SK-N-SH treated with all-trans-retinoic acid at 6 μM for 48 hours (cell line): Measurements from ENCODE around the gene JSRP1.

Experiments used
- ATAC-seq: fragments of 200-7000 bp; cut with Tn5 transposase; 3 replicates; pipeline ENCODE4 v1.9.1; 2020; ENCODE audit warnings: mild to moderate bottlenecking, moderate library complexity
- ARNTL ChIP-seq: fragments of 450-650 bp; formaldehyde crosslinking; IDR thresholded peaks from 2 replicates; pipeline ENCODE4 v1.5.0; 2020; ENCODE audit warnings: low read depth, mild to moderate bottlenecking, moderate library complexity, borderline replicate concordance
- CSDC2 ChIP-seq: fragments of 250-450 bp; sonication (Bioruptor Pico); IDR thresholded peaks from 2 replicates; pipeline ENCODE4 v1.5.0; 2020; ENCODE audit warnings: mild to moderate bottlenecking, moderate library complexity
- ESRRG ChIP-seq: fragments of 250-450 bp; sonication (Bioruptor Pico); IDR thresholded peaks from 2 replicates; pipeline ENCODE4 v1.6.1; 2021; ENCODE audit warnings: mild to moderate bottlenecking
- GLIS3 ChIP-seq: fragments of 250-450 bp; sonication (Bioruptor Pico); IDR thresholded peaks from 2 replicates; pipeline ENCODE4 v1.5.0; 2020; ENCODE audit warnings: mild to moderate bottlenecking, moderate library complexity
- ISL1 ChIP-seq: fragments of 250-450 bp; sonication (Bioruptor Pico); IDR thresholded peaks from 2 replicates; pipeline ENCODE4 v2.1.2; 2022; ENCODE audit warnings: mild to moderate bottlenecking, moderate library complexity
- OSR1 ChIP-seq: fragments of 250-450 bp; sonication (Bioruptor Pico); IDR thresholded peaks from 2 replicates; pipeline ENCODE4 v1.8.0; 2022; ENCODE audit warnings: moderate library complexity, mild to moderate bottlenecking, inconsistent platforms
- PPARA ChIP-seq: fragments of 250-450 bp; sonication (Bioruptor Pico); IDR thresholded peaks from 2 replicates; pipeline ENCODE4 v1.5.0; 2020; ENCODE audit warnings: mild to moderate bottlenecking, borderline replicate concordance
- RARB ChIP-seq: fragments of 250-450 bp; sonication (Bioruptor Pico); IDR thresholded peaks from 2 replicates; pipeline ENCODE4 v1.8.0; 2021; ENCODE audit warnings: mild to moderate bottlenecking, moderate library complexity
- SNAI2 ChIP-seq: fragments of 250-450 bp; sonication (Bioruptor Pico); IDR thresholded peaks from 2 replicates; pipeline ENCODE4 v1.5.0; 2020; ENCODE audit warnings: mild to moderate bottlenecking, moderate library complexity
- TCF4 ChIP-seq: fragments of 250-450 bp; sonication (Bioruptor Pico); IDR thresholded peaks from 2 replicates; pipeline ENCODE4 v1.8.0; 2021; ENCODE audit warnings: mild to moderate bottlenecking, moderate library complexity, borderline replicate concordance
- TOX ChIP-seq: fragments of 250-450 bp; sonication (Bioruptor Pico); IDR thresholded peaks from 2 replicates; pipeline ENCODE4 v1.8.0; 2021; ENCODE audit warnings: mild to moderate bottlenecking, moderate library complexity, borderline replicate concordance
- ZC3H10 ChIP-seq: fragments of 250-450 bp; sonication (Bioruptor Pico); IDR thresholded peaks from 2 replicates; pipeline ENCODE4 v1.5.1; 2021; ENCODE audit warnings: mild to moderate bottlenecking, moderate library complexity
- ZFP3 ChIP-seq: fragments of 250-450 bp; sonication (Bioruptor Pico); IDR thresholded peaks from 2 replicates; pipeline ENCODE4 v1.5.0; 2020; ENCODE audit warnings: mild to moderate bottlenecking, moderate library complexity
- ZFP30 ChIP-seq: fragments of 450-650 bp; formaldehyde crosslinking; IDR thresholded peaks from 2 replicates; pipeline ENCODE4 v1.5.0; 2022; ENCODE audit warnings: mild to moderate bottlenecking, moderate library complexity
- ZNF565 ChIP-seq: fragments of 450-650 bp; formaldehyde crosslinking; conservative IDR thresholded peaks from 2 replicates; pipeline ENCODE4 v1.5.0; 2020; ENCODE audit warnings: low read depth, mild to moderate bottlenecking, moderate library complexity
- ZNF70 ChIP-seq: fragments of 450-650 bp; formaldehyde crosslinking; IDR thresholded peaks from 2 replicates; pipeline ENCODE4 v1.5.0; 2020; ENCODE audit warnings: mild to moderate bottlenecking, moderate library complexity
- ZNF8 ChIP-seq: fragments of 450-650 bp; formaldehyde crosslinking; IDR thresholded peaks from 2 replicates; pipeline ENCODE4 v1.5.0; 2020; ENCODE audit warnings: mild to moderate bottlenecking, moderate library complexity
- TF ChIP-seq, protein P1 (sequence below): fragments of 250-450 bp; sonication (Bioruptor Pico); IDR thresholded peaks from 2 replicates; pipeline ENCODE4 v1.5.1; 2020; ENCODE audit warnings: low read depth, mild to moderate bottlenecking, moderate library complexity
- TF ChIP-seq, protein P2 (sequence below): fragments of 250-450 bp; sonication (Bioruptor Pico); IDR thresholded peaks from 2 replicates; pipeline ENCODE4 v1.8.0; 2020; ENCODE audit warnings: mild to moderate bottlenecking, moderate library complexity, borderline replicate concordance
- TF ChIP-seq, protein P3 (sequence below): fragments of 250-450 bp; sonication (Bioruptor Pico); IDR thresholded peaks from 2 replicates; pipeline ENCODE4 v1.5.0; 2020; ENCODE audit warnings: mild to moderate bottlenecking, moderate library complexity
- TF ChIP-seq, protein P4 (sequence below): fragments of 250-450 bp; sonication (Bioruptor Pico); IDR thresholded peaks from 2 replicates; pipeline ENCODE4 v1.5.1; 2021; ENCODE audit warnings: mild to moderate bottlenecking, moderate library complexity
- TF ChIP-seq, protein P5 (sequence below): fragments of 250-450 bp; sonication (Bioruptor Pico); IDR thresholded peaks from 2 replicates; pipeline ENCODE4 v1.8.0; 2021; ENCODE audit warnings: low read depth, mild to moderate bottlenecking, moderate library complexity, borderline replicate concordance

The JSRP1 gene

DNA sequence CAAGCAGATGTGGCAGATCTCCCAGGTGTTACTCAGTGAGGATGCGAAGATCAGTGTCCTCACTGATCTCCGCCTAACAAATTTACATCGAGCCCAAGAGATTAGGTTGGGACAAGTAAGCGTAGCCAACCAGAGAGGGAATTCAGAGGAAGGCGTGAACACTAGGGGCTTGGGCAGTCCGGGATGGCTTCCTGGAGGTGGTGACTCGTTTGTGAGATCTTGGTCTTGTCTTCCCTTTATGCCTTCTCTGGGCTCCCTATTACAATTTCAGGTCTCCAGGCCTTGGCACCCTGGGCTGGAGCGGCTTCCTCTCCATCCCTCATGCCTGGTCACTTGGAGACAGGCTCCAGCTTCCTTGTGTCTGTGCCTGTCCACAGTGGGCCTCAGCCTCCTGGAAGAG is 13.4 kb downstream of the JSRP1 start:
- ATAC-seq, result no peak
- TF ChIP-seq RARB, result no peak
- no peak for TF ChIP-seq TCF4 (CRISPR knock-in tag)
- TF ChIP-seq ZNF8, result no peak
- TF ChIP-seq ZFP3 (CRISPR knock-in tag), result no peak
- no peak for TF ChIP-seq TOX
- TF ChIP-seq, all 23 proteins: peak for 0

DNA sequence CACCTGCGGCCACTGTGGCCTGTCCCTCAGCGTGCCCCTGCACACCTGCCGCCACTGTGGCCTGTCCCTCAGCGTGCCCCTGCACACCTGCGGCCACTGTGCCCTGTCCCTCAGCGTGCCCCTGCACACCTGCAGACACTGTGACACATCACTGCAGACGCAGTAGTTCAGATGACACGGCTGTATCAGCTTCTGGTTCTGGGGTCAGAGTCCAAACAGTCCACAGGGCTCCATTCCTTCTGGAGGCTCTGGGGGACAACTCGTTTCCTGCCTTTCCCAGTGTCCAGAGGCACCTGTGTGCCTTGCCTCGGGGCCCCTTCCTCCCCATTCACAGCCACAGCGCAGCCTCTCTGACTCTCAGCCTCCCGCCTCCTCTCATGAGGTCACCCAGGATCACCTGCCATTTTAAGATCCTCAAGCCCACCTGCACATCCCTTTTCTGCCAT is 14.1 kb downstream of the JSRP1 start:
- TF ChIP-seq ZNF8, result no peak
- TF ChIP-seq, protein P1, sequence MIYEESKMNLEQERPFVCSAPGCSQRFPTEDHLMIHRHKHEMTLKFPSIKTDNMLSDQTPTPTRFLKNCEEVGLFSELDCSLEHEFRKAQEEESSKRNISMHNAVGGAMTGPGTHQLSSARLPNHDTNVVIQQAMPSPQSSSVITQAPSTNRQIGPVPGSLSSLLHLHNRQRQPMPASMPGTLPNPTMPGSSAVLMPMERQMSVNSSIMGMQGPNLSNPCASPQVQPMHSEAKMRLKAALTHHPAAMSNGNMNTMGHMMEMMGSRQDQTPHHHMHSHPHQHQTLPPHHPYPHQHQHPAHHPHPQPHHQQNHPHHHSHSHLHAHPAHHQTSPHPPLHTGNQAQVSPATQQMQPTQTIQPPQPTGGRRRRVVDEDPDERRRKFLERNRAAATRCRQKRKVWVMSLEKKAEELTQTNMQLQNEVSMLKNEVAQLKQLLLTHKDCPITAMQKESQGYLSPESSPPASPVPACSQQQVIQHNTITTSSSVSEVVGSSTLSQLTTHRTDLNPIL, result no peak
- no peak for TF ChIP-seq CSDC2 (CRISPR knock-in tag)
- no peak for TF ChIP-seq ZFP3 (CRISPR knock-in tag)
- no peak for TF ChIP-seq ZFP30 (CRISPR knock-in tag)
- no peak for TF ChIP-seq ZC3H10 (CRISPR knock-in tag)
- no peak for TF ChIP-seq ESRRG (CRISPR knock-in tag)
- TF ChIP-seq GLIS3 (CRISPR knock-in tag), result no peak
- no peak for TF ChIP-seq PPARA
- no peak for TF ChIP-seq RARB
- TF ChIP-seq, protein P2, sequence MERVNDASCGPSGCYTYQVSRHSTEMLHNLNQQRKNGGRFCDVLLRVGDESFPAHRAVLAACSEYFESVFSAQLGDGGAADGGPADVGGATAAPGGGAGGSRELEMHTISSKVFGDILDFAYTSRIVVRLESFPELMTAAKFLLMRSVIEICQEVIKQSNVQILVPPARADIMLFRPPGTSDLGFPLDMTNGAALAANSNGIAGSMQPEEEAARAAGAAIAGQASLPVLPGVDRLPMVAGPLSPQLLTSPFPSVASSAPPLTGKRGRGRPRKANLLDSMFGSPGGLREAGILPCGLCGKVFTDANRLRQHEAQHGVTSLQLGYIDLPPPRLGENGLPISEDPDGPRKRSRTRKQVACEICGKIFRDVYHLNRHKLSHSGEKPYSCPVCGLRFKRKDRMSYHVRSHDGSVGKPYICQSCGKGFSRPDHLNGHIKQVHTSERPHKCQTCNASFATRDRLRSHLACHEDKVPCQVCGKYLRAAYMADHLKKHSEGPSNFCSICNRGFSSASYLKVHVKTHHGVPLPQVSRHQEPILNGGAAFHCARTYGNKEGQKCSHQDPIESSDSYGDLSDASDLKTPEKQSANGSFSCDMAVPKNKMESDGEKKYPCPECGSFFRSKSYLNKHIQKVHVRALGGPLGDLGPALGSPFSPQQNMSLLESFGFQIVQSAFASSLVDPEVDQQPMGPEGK, result no peak
- TF ChIP-seq ZNF70 (CRISPR knock-in tag), result no peak
- TF ChIP-seq OSR1 (CRISPR knock-in tag), result no peak
- TF ChIP-seq, protein P3, sequence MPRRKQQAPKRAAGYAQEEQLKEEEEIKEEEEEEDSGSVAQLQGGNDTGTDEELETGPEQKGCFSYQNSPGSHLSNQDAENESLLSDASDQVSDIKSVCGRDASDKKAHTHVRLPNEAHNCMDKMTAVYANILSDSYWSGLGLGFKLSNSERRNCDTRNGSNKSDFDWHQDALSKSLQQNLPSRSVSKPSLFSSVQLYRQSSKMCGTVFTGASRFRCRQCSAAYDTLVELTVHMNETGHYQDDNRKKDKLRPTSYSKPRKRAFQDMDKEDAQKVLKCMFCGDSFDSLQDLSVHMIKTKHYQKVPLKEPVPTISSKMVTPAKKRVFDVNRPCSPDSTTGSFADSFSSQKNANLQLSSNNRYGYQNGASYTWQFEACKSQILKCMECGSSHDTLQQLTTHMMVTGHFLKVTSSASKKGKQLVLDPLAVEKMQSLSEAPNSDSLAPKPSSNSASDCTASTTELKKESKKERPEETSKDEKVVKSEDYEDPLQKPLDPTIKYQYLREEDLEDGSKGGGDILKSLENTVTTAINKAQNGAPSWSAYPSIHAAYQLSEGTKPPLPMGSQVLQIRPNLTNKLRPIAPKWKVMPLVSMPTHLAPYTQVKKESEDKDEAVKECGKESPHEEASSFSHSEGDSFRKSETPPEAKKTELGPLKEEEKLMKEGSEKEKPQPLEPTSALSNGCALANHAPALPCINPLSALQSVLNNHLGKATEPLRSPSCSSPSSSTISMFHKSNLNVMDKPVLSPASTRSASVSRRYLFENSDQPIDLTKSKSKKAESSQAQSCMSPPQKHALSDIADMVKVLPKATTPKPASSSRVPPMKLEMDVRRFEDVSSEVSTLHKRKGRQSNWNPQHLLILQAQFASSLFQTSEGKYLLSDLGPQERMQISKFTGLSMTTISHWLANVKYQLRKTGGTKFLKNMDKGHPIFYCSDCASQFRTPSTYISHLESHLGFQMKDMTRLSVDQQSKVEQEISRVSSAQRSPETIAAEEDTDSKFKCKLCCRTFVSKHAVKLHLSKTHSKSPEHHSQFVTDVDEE, result no peak
- TF ChIP-seq ARNTL, result no peak
- TF ChIP-seq ISL1 (CRISPR knock-in tag), result no peak
- no peak for TF ChIP-seq SNAI2
- TF ChIP-seq, protein P4, sequence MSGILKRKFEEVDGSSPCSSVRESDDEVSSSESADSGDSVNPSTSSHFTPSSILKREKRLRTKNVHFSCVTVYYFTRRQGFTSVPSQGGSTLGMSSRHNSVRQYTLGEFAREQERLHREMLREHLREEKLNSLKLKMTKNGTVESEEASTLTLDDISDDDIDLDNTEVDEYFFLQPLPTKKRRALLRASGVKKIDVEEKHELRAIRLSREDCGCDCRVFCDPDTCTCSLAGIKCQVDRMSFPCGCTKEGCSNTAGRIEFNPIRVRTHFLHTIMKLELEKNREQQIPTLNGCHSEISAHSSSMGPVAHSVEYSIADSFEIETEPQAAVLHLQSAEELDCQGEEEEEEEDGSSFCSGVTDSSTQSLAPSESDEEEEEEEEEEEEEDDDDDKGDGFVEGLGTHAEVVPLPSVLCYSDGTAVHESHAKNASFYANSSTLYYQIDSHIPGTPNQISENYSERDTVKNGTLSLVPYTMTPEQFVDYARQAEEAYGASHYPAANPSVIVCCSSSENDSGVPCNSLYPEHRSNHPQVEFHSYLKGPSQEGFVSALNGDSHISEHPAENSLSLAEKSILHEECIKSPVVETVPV (CRISPR knock-in tag), result no peak
- TF ChIP-seq, protein P5, sequence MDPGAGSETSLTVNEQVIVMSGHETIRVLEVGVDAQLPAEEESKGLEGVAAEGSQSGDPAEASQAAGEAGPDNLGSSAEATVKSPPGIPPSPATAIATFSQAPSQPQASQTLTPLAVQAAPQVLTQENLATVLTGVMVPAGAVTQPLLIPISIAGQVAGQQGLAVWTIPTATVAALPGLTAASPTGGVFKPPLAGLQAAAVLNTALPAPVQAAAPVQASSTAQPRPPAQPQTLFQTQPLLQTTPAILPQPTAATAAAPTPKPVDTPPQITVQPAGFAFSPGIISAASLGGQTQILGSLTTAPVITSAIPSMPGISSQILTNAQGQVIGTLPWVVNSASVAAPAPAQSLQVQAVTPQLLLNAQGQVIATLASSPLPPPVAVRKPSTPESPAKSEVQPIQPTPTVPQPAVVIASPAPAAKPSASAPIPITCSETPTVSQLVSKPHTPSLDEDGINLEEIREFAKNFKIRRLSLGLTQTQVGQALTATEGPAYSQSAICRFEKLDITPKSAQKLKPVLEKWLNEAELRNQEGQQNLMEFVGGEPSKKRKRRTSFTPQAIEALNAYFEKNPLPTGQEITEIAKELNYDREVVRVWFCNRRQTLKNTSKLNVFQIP, result no peak
- TF ChIP-seq TCF4 (CRISPR knock-in tag), result no peak
- no peak for ATAC-seq

DNA sequence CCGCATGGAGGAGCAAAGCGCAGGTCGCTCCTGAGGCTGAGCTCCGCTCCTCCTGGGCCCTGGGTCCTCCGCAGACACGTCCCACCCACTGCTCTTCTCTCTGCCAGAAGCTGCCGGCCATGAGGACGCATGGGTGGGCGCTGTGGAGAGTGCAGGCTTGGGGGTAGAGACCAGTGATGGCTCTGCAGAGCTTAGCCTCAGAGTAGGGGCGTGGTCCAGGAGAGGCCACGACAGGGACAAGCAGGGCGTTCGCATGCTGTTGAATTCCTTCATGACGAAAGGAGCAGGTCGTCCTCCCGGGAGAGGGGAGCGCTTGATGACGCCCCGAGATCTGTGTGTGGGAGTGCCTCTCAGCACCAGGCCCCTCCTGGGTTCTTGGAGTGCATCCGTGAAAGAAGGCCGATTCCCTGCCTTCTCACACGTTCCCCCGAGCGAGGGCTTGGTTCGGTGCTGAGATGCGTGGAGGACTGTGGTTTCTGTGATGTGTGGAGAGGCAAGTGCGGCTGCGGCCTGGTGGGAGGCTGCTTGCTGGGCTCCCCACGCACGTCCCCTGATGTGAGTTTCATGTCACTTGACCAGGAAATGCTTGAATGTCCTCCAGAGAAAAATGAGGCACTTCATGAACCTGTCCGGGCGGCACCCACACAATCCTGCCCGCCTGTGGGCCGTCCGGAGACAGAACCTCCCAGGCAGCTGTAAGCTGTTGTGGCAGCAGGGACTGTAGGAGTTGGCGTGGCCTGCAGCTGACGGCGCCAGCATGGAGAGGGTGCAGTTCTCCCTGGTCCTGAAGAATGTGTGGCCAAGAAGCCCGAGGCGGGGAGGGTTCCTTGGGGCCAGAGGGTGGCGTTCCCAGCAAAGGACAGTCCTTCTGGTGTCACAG is 15.1 kb downstream of the JSRP1 start:
- no peak for ATAC-seq
- TF ChIP-seq ESRRG (CRISPR knock-in tag) (no peak), ZNF70 (CRISPR knock-in tag) (no peak), GLIS3 (CRISPR knock-in tag) (no peak), ISL1 (CRISPR knock-in tag) (no peak), RARB (no peak), ZNF565 (CRISPR knock-in tag) (no peak)
- TF ChIP-seq, protein P2, result no peak
